Measurements from ENCODE around the gene FTCD. TPM values are rescaled to one million over a fixed set of nuclear protein-coding genes. Genes with fewer than 3 reads are reported as not detected.

The FTCD gene
- total and polyA plus RNA-seq, 2 of the 4 experiments (the other 2 are of a cell fraction): 0.55 TPM; not detected in 1

DNA sequence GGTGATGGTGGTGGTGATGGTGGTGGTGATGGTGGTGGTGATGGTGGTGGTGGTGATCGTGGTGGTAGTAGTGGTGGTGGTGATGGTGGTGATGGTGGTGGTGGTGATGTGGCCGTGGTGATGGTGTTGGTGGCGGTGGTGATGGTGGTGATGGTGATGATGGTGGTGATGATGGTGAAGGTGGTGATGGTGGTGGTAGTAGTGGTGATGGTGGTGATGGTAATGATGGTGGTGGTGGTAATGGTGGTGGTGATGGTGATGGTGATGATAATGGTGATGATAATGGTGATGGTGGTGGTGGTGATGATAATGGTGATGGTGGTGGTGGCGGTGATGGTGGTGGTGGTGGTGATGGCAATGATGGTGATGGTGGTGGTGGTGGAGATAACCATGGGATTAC lies 64.3 kb downstream of the FTCD start:
- H2AK5ac ChIP-seq (ENCODE audit: low read depth, low read length): peak overlapping the region; percentile 100
- TF ChIP-seq MAZ (IDR thresholded peaks at IDR 0.05; ENCODE audit: borderline replicate concordance, low read depth, low read length): no peak
- TF ChIP-seq, protein P1, sequence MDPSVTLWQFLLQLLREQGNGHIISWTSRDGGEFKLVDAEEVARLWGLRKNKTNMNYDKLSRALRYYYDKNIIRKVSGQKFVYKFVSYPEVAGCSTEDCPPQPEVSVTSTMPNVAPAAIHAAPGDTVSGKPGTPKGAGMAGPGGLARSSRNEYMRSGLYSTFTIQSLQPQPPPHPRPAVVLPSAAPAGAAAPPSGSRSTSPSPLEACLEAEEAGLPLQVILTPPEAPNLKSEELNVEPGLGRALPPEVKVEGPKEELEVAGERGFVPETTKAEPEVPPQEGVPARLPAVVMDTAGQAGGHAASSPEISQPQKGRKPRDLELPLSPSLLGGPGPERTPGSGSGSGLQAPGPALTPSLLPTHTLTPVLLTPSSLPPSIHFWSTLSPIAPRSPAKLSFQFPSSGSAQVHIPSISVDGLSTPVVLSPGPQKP (IDR thresholded peaks at IDR 0.05; ENCODE audit: borderline replicate concordance, low read depth, low read length): no peak
- no peak for TF ChIP-seq CEBPB (IDR thresholded peaks at IDR 0.05; ENCODE audit: low read depth, low read length)
- TF ChIP-seq NFE2L2 (IDR thresholded peaks at IDR 0.05; ENCODE audit: low read depth, low read length): no peak
- no peak for TF ChIP-seq BHLHE40 (IDR thresholded peaks at IDR 0.05; ENCODE audit: low read depth, low read length)
- no peak for TF ChIP-seq MAFK (IDR thresholded peaks at IDR 0.05; ENCODE audit: low read depth, low read length)
- TF ChIP-seq POLR2A (IDR thresholded peaks at IDR 0.05; ENCODE audit: low read depth, low read length): no peak; the same call in 1 of the 2 replicates
- no peak for TF ChIP-seq RCOR1 (IDR thresholded peaks at IDR 0.05; ENCODE audit: insufficient replicate concordance, low read length)
- TF ChIP-seq MXI1 (IDR thresholded peaks at IDR 0.05; ENCODE audit: borderline replicate concordance, low read depth, low read length): no peak
- no peak for TF ChIP-seq FOS (IDR thresholded peaks at IDR 0.05; ENCODE audit: low read depth, low read length)
- no peak for TF ChIP-seq CHD1 (IDR thresholded peaks at IDR 0.05; ENCODE audit: low read depth, low read length)
- TF ChIP-seq, protein P2, sequence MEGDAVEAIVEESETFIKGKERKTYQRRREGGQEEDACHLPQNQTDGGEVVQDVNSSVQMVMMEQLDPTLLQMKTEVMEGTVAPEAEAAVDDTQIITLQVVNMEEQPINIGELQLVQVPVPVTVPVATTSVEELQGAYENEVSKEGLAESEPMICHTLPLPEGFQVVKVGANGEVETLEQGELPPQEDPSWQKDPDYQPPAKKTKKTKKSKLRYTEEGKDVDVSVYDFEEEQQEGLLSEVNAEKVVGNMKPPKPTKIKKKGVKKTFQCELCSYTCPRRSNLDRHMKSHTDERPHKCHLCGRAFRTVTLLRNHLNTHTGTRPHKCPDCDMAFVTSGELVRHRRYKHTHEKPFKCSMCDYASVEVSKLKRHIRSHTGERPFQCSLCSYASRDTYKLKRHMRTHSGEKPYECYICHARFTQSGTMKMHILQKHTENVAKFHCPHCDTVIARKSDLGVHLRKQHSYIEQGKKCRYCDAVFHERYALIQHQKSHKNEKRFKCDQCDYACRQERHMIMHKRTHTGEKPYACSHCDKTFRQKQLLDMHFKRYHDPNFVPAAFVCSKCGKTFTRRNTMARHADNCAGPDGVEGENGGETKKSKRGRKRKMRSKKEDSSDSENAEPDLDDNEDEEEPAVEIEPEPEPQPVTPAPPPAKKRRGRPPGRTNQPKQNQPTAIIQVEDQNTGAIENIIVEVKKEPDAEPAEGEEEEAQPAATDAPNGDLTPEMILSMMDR (conservative IDR thresholded peaks at IDR 0.05; ENCODE audit: low read depth, low read length): no peak
- no peak for TF ChIP-seq RAD21 (IDR thresholded peaks at IDR 0.05; ENCODE audit: low read length)
- TF ChIP-seq, protein P3, sequence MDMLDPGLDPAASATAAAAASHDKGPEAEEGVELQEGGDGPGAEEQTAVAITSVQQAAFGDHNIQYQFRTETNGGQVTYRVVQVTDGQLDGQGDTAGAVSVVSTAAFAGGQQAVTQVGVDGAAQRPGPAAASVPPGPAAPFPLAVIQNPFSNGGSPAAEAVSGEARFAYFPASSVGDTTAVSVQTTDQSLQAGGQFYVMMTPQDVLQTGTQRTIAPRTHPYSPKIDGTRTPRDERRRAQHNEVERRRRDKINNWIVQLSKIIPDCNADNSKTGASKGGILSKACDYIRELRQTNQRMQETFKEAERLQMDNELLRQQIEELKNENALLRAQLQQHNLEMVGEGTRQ (IDR thresholded peaks at IDR 0.05; ENCODE audit: low read depth, low read length): no peak
- H3K9me1 ChIP-seq (ENCODE audit: insufficient read depth, low read length): peaks cover 17% of the 10 kb centered on the region
- intact Hi-C loops (cut with micrococcal nuclease): loop anchor here (1.0 kb wide), 1 partner anchor 63 kb away; no protein-coding TSS in a partner anchor
- ATAC-seq (ENCODE audit: low read depth) (no peak), DNase-seq (no peak)
- H2BK20ac ChIP-seq (ENCODE audit: low read depth, low read length): peak overlapping the region; percentile 96
- H3K4me2 ChIP-seq (ENCODE audit: low read depth, low read length): no peak overlapping the region
- in situ Hi-C loops (cut with MboI; ENCODE audit: low sequenced_read_pairs): loop anchor here (5.0 kb wide), 1 partner anchor 119 kb away; no protein-coding TSS in a partner anchor
- peaks cover 0 to 44% of the 10 kb centered on the region in 2 experiments; a peak in 2 of 4 replicates for H3K79me1 ChIP-seq (ENCODE audit: low read depth in 1 of 2, low read length in 2 of 2)
- H3K9ac ChIP-seq (ENCODE audit: low read depth, low read length): 0 out of 2 replicates have a peak overlapping the region, but pooled peaks have one; percentile 65
- peak overlapping the region; percentile 21 for H4K5ac ChIP-seq (ENCODE audit: low read depth, low read length)
- no peaks in the 10 kb centered on the region for H3K9me3 ChIP-seq (ENCODE audit: control insufficient read depth, insufficient read depth, low read length)
- ChIA-PET POLR2A (ENCODE audit: unreplicated experiment) (no interaction called here), CTCF (no interaction called here)
- H4K8ac ChIP-seq (ENCODE audit: low read depth in 2 of 2, low read length in 2 of 2): peak overlapping the region; percentile 70 to 90
- H4K91ac ChIP-seq (ENCODE audit: insufficient read depth, low read depth, low read length): peak overlapping the region; percentile 98
- no peak overlapping the region for H3K4me3 ChIP-seq (ENCODE audit: insufficient read depth, low read depth, low read length)
- peaks cover 17% of the 10 kb centered on the region for H3K4me1 ChIP-seq (ENCODE audit: control insufficient read depth, insufficient read depth, low read length)
- H4K20me1 ChIP-seq (ENCODE audit: insufficient read depth, low read length): 0 out of 2 replicates have a peak, but pooled peaks cover 3% of the 10 kb centered on the region
- peak overlapping the region; percentile 83 for H3K18ac ChIP-seq (ENCODE audit: low read depth, low read length)
- H2AK9ac ChIP-seq (replicated peaks; ENCODE audit: low read depth, low read length, poor library complexity): peak overlapping the region; percentile 87
- H3K23ac ChIP-seq (ENCODE audit: low read depth, low read length): peak overlapping the region; percentile 66
- H3K27ac ChIP-seq (ENCODE audit: insufficient read depth, low read length): peak overlapping the region; percentile 92
- no peak overlapping the region; the same call in 1 of the 2 replicates for H3K56ac ChIP-seq (ENCODE audit: extremely low read depth, insufficient read depth, low read length)
- peak overlapping the region; percentile 95 for H3K14ac ChIP-seq (replicated peaks; ENCODE audit: low read depth, low read length)
- BruUV-seq (replicated peaks): no TSS peak
- peak overlapping the region; percentile 89; the same call in 2 of the 3 replicates for H2BK15ac ChIP-seq (ENCODE audit: low read depth, low read length)
- H3K36me3 ChIP-seq (ENCODE audit: control insufficient read depth, insufficient read depth, low read length): no peaks in the 10 kb centered on the region
- no peaks in the 10 kb centered on the region for H3K27me3 ChIP-seq (ENCODE audit: control insufficient read depth, insufficient read depth, low read length)
- WGBS, 2 experiments (ENCODE audit: extremely low coverage in 2 of 2, insufficient read length in 1 of 2): 78% methylated on average over 4 of the region's 4 CpGs; no CpG with 5 or more reads in 1 of the 2 experiments
- H2AFZ ChIP-seq (replicated peaks; ENCODE audit: low read length, poor library complexity): peak overlapping the region; percentile 46
- dilution Hi-C loops (cut with HindIII; ENCODE audit: low sequenced_read_pairs, unreplicated experiment): no loop called here
- H3K4ac ChIP-seq (ENCODE audit: low read depth, low read length): peak overlapping the region; percentile 99
- H2BK120ac ChIP-seq (ENCODE audit: low read depth, low read length): peak overlapping the region; percentile 98
- peak overlapping the region; percentile 87 for H2BK5ac ChIP-seq (ENCODE audit: low read depth, low read length, poor library complexity, severe bottlenecking)
